GM12878 (cell line): ENCODE data around the gene GRAMD2B. TPM values are rescaled to one million over a fixed set of nuclear protein-coding genes. Genes with fewer than 3 reads are reported as not detected.

ENCODE experiments used
- ATAC-seq: fragments of 200-7000 bp; cut with Tn5 transposase; 3 replicates; pipeline ENCODE4 v1.9.1; 2020; ENCODE audit warnings: mild to moderate bottlenecking, moderate library complexity
- BruUV-seq: library from RNA; stranded (reverse); fragments of 400-500 nt; replicated peaks from 2 replicates; lab custom pipeline; 2021; lab: Mats Ljungman, UMichigan
- CTCF ChIA-PET: fragments of 300-600 bp; sonication (Branson Sonifier 250); formaldehyde crosslinking; extraction: SDS; loops from one replicate; lab custom pipeline; 2021; ENCODE audit warnings: inconsistent platforms; lab: Yijun Ruan, JAX
- POLR2A ChIA-PET: fragments of 350-600 bp; formaldehyde crosslinking; extraction: SDS; loops from one replicate; lab custom pipeline; 2021; ENCODE audit warnings: inconsistent platforms; lab: Charles Lee
- RAD21 ChIA-PET: fragments of 300-600 bp; sonication (Branson Sonifier 250); formaldehyde crosslinking; loops from one replicate; lab custom pipeline; 2023; ENCODE audit warnings: antibody characterized with exemption; ENCODE audit not compliant: unreplicated experiment; lab: Charles Lee
- SMC1A ChIA-PET: fragments of 300-600 bp; sonication (Branson Sonifier 250); formaldehyde crosslinking; loops from one replicate; lab custom pipeline; 2023; ENCODE audit not compliant: unreplicated experiment, uncharacterized antibody; lab: Charles Lee
- DNase-seq: peaks from one replicate; pipeline ENCODE4 v3.0.0-alpha.2; 2011; ENCODE audit warnings: low read depth, low spot score
- FAIRE-seq: peaks from 3 replicates; lab custom pipeline; 2011; peaks lifted over from hg19 to GRCh38; lab: Jason Lieb, UNC
- H2AFZ ChIP-seq: 2 replicates; pipeline ENCODE4 v1.6.0; 2011; ENCODE audit warnings: low read depth, low read length, control low read depth; ENCODE audit not compliant: control insufficient read depth
- H3K27ac ChIP-seq: 2 replicates; pipeline ENCODE4 v1.5.1; 2011; ENCODE audit warnings: control low read depth; ENCODE audit not compliant: control insufficient read depth, insufficient read depth
- H3K27me3 ChIP-seq, 2 experiments: replicated peaks in 1 of 2; 2 replicates each; pipeline versions ENCODE4 v1.6.0 to v1.6.1; 2011; ENCODE audit warnings: low read length in 1 of 2; ENCODE audit not compliant: control insufficient read depth in 2 of 2, insufficient read depth in 2 of 2
- H3K36me3 ChIP-seq, 2 experiments: 2 replicates each; pipeline ENCODE4 v1.5.1; 2011; ENCODE audit warnings: low read length in 1 of 2; ENCODE audit not compliant: control insufficient read depth in 2 of 2, insufficient read depth in 2 of 2
- H3K4me1 ChIP-seq: 2 replicates; pipeline ENCODE4 v1.6.1; 2011; ENCODE audit warnings: mild to moderate bottlenecking, low read length, moderate library complexity, mixed read lengths; ENCODE audit not compliant: control insufficient read depth, insufficient read depth
- H3K4me2 ChIP-seq: 2 replicates; pipeline ENCODE4 v1.6.0; 2011; ENCODE audit warnings: control low read depth; ENCODE audit not compliant: control insufficient read depth, insufficient read depth
- H3K4me3 ChIP-seq: fragments of 200-600 bp; sonication (generic); 2 replicates; pipeline ENCODE4 v1.5.1; 2016
- H3K79me2 ChIP-seq: 2 replicates; pipeline ENCODE4 v1.6.0; 2011; ENCODE audit warnings: low read length; ENCODE audit not compliant: control insufficient read depth, insufficient read depth
- H3K9ac ChIP-seq: 2 replicates; pipeline ENCODE4 v1.8.0; 2011; ENCODE audit warnings: low read length, control low read depth, mixed read lengths; ENCODE audit not compliant: control insufficient read depth, insufficient read depth
- H3K9me3 ChIP-seq: replicated peaks from 3 replicates; pipeline ENCODE4 v1.5.1; 2011; ENCODE audit warnings: mild to moderate bottlenecking, low read length; ENCODE audit not compliant: control insufficient read depth, insufficient read depth
- H4K20me1 ChIP-seq: 2 replicates; pipeline ENCODE4 v1.6.0; 2011; ENCODE audit not compliant: control insufficient read depth, insufficient read depth
- PBX3 ChIP-seq: IDR thresholded peaks from 2 replicates; pipeline ENCODE4 v1.6.1; 2011; ENCODE audit warnings: mild to moderate bottlenecking, low read depth, low read length, moderate library complexity; ENCODE audit not compliant: insufficient replicate concordance
- SMARCA5 ChIP-seq: fragments of 450-650 bp; IDR thresholded peaks from 2 replicates; pipeline ENCODE4 v1.6.1; 2017; ENCODE audit warnings: mild to moderate bottlenecking
- ZBTB40 ChIP-seq: fragments of 450-650 bp; IDR thresholded peaks from 2 replicates; pipeline ENCODE4 v1.6.1; 2016; ENCODE audit warnings: mild to moderate bottlenecking, moderate library complexity, borderline replicate concordance
- WGBS: methylation state at CpG from one replicate; pipeline ENCODE4 v1.1.6; 2016; ENCODE audit warnings: low lambda C conversion rate; ENCODE audit not compliant: insufficient replicate concordance, insufficient coverage; ENCODE audit errors: missing lambda C conversion rate; 5-methylcytosine and 5-hydroxymethylcytosine counted together
- in situ Hi-C: fragments of 300-500 bp; cut with MboI; formaldehyde crosslinking; loops from 9 replicates; pipeline ENCODE4 v1.14.3; 2018; ENCODE audit warnings: mixed read lengths
- intact Hi-C: fragments of 100-400 bp; cut with micrococcal nuclease; formaldehyde crosslinking; loops from one replicate; pipeline ENCODE4 v1.14.2; 2022; ENCODE audit not compliant: unreplicated experiment
- polyA plus RNA-seq, 11 experiments: library from polyadenylated mRNA; depleted of rRNA in 4 of 11; unstranded in 6 of 11; stranded (reverse) in 5 of 11; fragments of >200 nt; fragmentation: Nextera tagmentation in 4 of 11; fragmentation: Illumina TruSeq in 1 of 11; extraction: Ambion mirVana in 4 of 11; extraction: Trizol in 1 of 11; gene quantifications; 1 replicate in 1 of 11; 2 replicates in 10 of 11; pipeline versions ENCODE4 v1.2.1 to v1.2.3, GENCODE V29; 2011 to 2016; ENCODE audit warnings: inconsistent platforms in 2 of 11, missing spikeins in 2 of 11, low read depth in 1 of 11
- total RNA-seq, 4 experiments: library from RNA; depleted of rRNA in 3 of 4; stranded (reverse); fragments of >200 nt in 3 of 4; fragmentation: Illumina TruSeq in 1 of 4; extraction: Trizol in 1 of 4; gene quantifications; 2 replicates each; pipeline versions ENCODE4 v1.2.1 to v1.2.3, GENCODE V29; 2013 to 2021

Gene GRAMD2B
- total and polyA plus RNA-seq, 10 of the 15 experiments (the other 5 are each of a cell fraction or from before 2014, with no cell fraction given), result 1.9 to 21.5 (median 8.4) TPM

- no peak overlapping the region for H3K27ac ChIP-seq
- intact Hi-C loops (no loop called here), in situ Hi-C loops (no loop called here)
- no peak overlapping the region for H2AFZ ChIP-seq
- POLR2A ChIA-PET, result no interaction called here
- 75% methylated on average over 2 of the region's 2 CpGs for WGBS
- H3K36me3 ChIP-seq, result no peaks in the 10 kb centered on the region
- RAD21 ChIA-PET, result no interaction called here
- H3K4me1 ChIP-seq, result no peaks in the 10 kb centered on the region
- SMC1A ChIA-PET, result no interaction called here
- BruUV-seq, result no TSS peak
- ATAC-seq, result no peak
- H3K9me3 ChIP-seq, result no peaks in the 10 kb centered on the region
- no peak overlapping the region for H3K4me2 ChIP-seq
- no peak overlapping the region for H3K4me3 ChIP-seq
- CTCF ChIA-PET, result no interaction called here
- no peak for DNase-seq
- no peaks in the 10 kb centered on the region for H4K20me1 ChIP-seq
- no peak for FAIRE-seq
- H3K27me3 ChIP-seq, result no peaks in the 10 kb centered on the region; a peak in 1 of 4 replicates
- H3K9ac ChIP-seq, result no peak overlapping the region
- TF ChIP-seq ZBTB40, result no peak
- no peak for TF ChIP-seq PBX3
- TF ChIP-seq SMARCA5, result no peak
- no peaks in the 10 kb centered on the region for H3K79me2 ChIP-seq
These were observed 28.0 kb upstream of the GRAMD2B start for GRCh38 chr5:126395198-126395597.
